Measurements from ENCODE around the gene SLIT3.

SLIT3 gene

DNA sequence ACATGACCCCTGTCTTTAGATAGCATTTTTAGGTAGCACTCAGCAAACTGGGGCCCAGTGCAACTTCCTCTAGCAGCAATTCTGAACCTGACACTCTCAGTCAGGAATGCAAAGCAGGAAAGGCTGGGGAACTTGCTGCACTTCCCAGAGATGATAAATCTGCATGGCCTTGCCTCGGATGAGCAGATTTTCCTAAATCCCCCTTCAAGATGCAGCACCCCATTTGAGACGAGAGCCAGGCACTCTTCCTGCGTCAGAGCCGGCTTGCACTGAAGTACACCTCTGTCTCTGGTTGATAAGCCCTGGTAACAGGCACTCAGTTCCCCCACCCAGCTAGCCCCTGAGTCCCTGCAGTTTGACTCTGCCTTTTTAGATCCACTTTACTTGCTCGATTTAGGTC lies 425.1 kb downstream of the SLIT3 start:
- H3K4me3 ChIP-seq (ENCODE audit: low read depth, low read length) = no peak overlapping the region
- TF ChIP-seq, protein P1, sequence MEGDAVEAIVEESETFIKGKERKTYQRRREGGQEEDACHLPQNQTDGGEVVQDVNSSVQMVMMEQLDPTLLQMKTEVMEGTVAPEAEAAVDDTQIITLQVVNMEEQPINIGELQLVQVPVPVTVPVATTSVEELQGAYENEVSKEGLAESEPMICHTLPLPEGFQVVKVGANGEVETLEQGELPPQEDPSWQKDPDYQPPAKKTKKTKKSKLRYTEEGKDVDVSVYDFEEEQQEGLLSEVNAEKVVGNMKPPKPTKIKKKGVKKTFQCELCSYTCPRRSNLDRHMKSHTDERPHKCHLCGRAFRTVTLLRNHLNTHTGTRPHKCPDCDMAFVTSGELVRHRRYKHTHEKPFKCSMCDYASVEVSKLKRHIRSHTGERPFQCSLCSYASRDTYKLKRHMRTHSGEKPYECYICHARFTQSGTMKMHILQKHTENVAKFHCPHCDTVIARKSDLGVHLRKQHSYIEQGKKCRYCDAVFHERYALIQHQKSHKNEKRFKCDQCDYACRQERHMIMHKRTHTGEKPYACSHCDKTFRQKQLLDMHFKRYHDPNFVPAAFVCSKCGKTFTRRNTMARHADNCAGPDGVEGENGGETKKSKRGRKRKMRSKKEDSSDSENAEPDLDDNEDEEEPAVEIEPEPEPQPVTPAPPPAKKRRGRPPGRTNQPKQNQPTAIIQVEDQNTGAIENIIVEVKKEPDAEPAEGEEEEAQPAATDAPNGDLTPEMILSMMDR (conservative IDR thresholded peaks at IDR 0.05; ENCODE audit: low read depth, low read length) = no peak
- DNase-seq (ENCODE audit: low read depth) = no peak

DNA sequence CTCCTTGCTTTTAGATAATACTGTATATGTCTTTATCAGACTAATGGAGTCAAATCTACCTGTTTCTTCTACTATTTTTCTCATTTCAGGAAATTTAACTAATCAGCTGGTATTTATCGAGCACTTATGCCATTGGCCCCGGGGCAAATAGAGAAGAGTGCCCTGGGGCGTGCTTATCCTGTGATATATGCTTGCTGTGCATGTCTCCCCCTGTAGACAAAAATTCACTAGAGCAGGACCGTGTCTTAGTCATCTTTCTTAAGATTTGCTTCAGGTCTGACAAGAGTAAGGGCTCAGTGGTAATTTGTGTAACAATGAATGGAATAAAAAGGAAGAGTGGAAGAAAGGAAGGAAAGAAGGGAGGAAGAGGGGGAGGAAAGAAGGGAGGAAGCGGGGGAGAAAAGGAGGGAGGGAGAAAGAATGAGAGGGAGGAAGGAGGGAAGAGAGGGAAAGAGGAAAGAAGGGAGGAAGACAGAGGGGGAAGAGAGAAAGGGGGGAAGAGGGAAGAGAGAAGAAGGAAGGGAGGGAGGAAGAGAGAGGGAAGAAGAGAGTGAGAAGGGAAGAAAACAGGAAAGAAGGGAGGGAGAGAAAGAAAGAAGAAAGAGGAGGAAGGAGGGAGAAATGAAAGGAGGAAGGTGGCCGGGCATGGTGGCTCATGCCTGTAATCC lies 426.1 kb downstream of the SLIT3 start:
- no peak overlapping the region for H3K4me3 ChIP-seq (ENCODE audit: low read depth, low read length)
- TF ChIP-seq, protein P1 (conservative IDR thresholded peaks at IDR 0.05; ENCODE audit: low read depth, low read length) = peak; percentile 32
- DNase-seq (ENCODE audit: low read depth) = peak; percentile 15

DNA sequence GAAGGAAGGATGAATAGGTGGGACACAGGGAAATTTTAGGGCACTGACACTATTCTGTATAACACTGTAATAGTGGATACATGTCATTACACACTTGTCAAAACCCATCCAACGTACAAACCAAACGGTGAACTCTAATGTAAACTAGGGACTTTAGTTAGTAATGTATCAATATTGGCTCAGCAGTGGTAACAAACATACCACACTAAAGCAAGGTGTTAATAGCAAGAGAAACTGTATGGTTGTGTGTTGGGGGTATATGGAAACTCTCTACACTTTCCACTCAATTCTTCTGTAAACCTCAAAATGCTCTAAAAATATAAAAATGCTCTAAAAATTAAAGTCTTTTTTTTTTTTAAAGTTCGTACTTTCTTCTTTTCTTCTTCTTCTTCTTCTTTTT lies 428.7 kb downstream of the SLIT3 start:
- TF ChIP-seq, protein P1 (conservative IDR thresholded peaks at IDR 0.05; ENCODE audit: low read depth, low read length) = no peak
- no peak for DNase-seq (ENCODE audit: low read depth)
- H3K4me3 ChIP-seq (ENCODE audit: low read depth, low read length) = no peak overlapping the region

- no peak for DNase-seq (ENCODE audit: low read depth)
- TF ChIP-seq, protein P1 (conservative IDR thresholded peaks at IDR 0.05; ENCODE audit: low read depth, low read length) = no peak
- H3K4me3 ChIP-seq (ENCODE audit: low read depth, low read length) = no peak overlapping the region
Observed at GRCh38 chr5:168870910-168871309, 430.0 kb downstream of the SLIT3 start.

DNA sequence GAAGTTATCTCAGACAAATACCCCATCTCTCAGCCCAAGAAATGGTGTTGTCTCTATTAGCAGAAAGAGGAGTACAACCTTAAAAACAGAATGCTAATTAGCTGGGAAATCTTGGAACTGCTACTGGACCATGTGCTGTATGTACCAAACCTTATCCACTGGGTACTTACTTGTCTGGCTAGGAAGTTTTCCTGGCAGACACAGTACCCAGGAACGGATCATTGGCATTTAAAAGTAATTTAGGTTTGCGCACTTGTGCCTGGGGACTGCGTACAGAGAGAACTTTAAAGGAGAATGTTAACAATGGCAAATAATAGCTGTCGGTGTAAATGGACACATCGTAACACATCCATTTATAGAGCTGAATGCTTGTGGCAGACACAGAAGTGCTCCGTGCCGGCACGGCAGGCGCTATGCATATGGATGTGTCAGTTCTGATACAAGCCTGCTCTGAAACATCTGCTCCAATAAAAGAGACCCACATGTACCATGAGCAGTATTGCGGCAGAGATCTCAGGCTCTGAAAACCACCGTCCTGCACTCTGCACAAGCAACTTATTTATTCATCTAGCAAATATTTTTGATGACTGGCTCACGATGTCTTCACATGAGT lies 431.2 kb downstream of the SLIT3 start:
- no peak for DNase-seq (ENCODE audit: low read depth)
- TF ChIP-seq, protein P1 (conservative IDR thresholded peaks at IDR 0.05; ENCODE audit: low read depth, low read length) = no peak
- H3K4me3 ChIP-seq (ENCODE audit: low read depth, low read length) = no peak overlapping the region

DNA sequence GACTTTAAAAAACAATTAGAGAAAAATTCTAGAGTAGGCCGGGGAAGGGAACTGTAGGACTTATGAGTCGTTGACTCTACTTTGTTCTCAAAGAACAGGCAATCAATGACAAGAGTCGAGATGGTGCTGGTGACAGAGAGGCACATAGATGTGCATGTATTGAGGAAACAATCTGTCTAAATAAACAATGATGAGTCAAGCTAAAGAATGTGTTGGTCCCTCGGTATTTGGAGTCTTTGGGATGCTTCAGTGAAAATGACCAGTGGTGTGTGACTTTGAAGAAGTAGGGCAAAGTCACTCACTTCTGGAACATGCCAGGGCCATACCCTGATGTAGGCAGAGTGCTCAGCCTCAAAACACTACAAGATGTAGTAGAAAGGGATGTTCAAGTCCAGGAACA lies 433.7 kb downstream of the SLIT3 start:
- DNase-seq (ENCODE audit: low read depth) = no peak
- TF ChIP-seq, protein P1 (conservative IDR thresholded peaks at IDR 0.05; ENCODE audit: low read depth, low read length) = no peak
- no peak overlapping the region for H3K4me3 ChIP-seq (ENCODE audit: low read depth, low read length)

DNA sequence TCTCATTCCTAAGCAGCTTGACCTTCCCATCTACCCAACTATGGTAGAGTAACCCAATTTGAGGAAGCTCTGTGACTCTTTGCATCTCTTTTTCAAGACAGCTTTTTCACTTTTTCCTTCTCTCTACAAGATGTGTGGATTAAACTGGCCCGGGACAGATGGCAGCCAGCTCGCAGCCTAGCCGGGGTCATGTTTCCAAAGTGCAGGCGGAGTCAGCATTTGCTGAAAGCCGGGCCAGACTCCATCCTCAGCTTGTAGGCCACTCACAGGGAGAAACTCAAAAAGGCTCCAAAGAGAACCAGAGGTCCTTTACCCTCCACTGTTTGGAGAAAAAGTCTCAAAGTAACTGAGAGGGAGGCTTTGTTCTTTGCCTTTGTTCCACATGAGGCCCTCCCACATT lies 435.0 kb downstream of the SLIT3 start:
- H3K4me3 ChIP-seq (ENCODE audit: low read depth, low read length) = no peak overlapping the region
- TF ChIP-seq, protein P1 (conservative IDR thresholded peaks at IDR 0.05; ENCODE audit: low read depth, low read length) = no peak
- DNase-seq (ENCODE audit: low read depth) = no peak
